H9 (cell line): ENCODE results near the gene WDR38. TPM values are rescaled to one million over a fixed set of nuclear protein-coding genes. Genes with fewer than 3 reads are reported as not detected.

Experiments
- DNase-seq: peaks from one replicate; pipeline ENCODE4 v3.0.0-alpha.2; 2017
- H2AFZ ChIP-seq: one replicate; pipeline ENCODE4 v1.6.1; 2013; ENCODE audit warnings: mild to moderate bottlenecking, low read length, control low read depth, moderate library complexity
- H2AK5ac ChIP-seq: 2 replicates; pipeline ENCODE4 v1.6.1; 2013; ENCODE audit warnings: low read length, control low read depth, mixed read lengths; ENCODE audit not compliant: insufficient read length
- H2BK120ac ChIP-seq: one replicate; pipeline ENCODE4 v1.6.1; 2013; ENCODE audit warnings: low read depth, mild to moderate bottlenecking, low read length, control low read depth, inconsistent platforms; ENCODE audit not compliant: poor library complexity, severe bottlenecking
- H2BK12ac ChIP-seq: 2 replicates; pipeline ENCODE4 v1.6.1; 2013; ENCODE audit warnings: low read length, control low read depth, mixed read lengths, low read depth; ENCODE audit not compliant: insufficient read length
- H2BK15ac ChIP-seq: 2 replicates; pipeline ENCODE4 v1.6.1; 2013; ENCODE audit warnings: low read depth, low read length, control low read depth
- H2BK20ac ChIP-seq: one replicate; pipeline ENCODE4 v1.6.1; 2013; ENCODE audit warnings: low read depth, mild to moderate bottlenecking, low read length, control low read depth, inconsistent platforms; ENCODE audit not compliant: poor library complexity, severe bottlenecking
- H2BK5ac ChIP-seq: 2 replicates; pipeline ENCODE4 v1.6.1; 2013; ENCODE audit warnings: low read length, control low read depth, mixed read lengths; ENCODE audit not compliant: insufficient read length
- H3K14ac ChIP-seq: 2 replicates; pipeline ENCODE4 v1.6.1; 2013; ENCODE audit warnings: low read length, control low read depth; ENCODE audit not compliant: insufficient read depth
- H3K18ac ChIP-seq: 2 replicates; pipeline ENCODE4 v1.6.1; 2013; ENCODE audit warnings: low read depth, mild to moderate bottlenecking, mixed read lengths, low read length, control low read depth; ENCODE audit not compliant: insufficient read length
- H3K23ac ChIP-seq: 2 replicates; pipeline ENCODE4 v1.6.1; 2013; ENCODE audit warnings: low read length, control low read depth, mixed read lengths, low read depth; ENCODE audit not compliant: insufficient read length
- H3K23me2 ChIP-seq: 2 replicates; pipeline ENCODE4 v1.6.1; 2013; ENCODE audit warnings: low read depth, mild to moderate bottlenecking, mixed read lengths, low read length, control low read depth; ENCODE audit not compliant: insufficient read length, poor library complexity, severe bottlenecking
- H3K27ac ChIP-seq: 2 replicates; pipeline ENCODE4 v1.5.1; 2013; ENCODE audit warnings: low read length, control low read depth, mixed read lengths, low read depth; ENCODE audit not compliant: insufficient read length
- H3K27me3 ChIP-seq: 2 replicates; pipeline ENCODE4 v1.6.1; 2013; ENCODE audit warnings: low read length, control low read depth, inconsistent platforms; ENCODE audit not compliant: insufficient read depth
- H3K4ac ChIP-seq: 2 replicates; pipeline ENCODE4 v1.6.1; 2013; ENCODE audit warnings: low read depth, mild to moderate bottlenecking, control low read depth, inconsistent platforms, low read length, moderate library complexity
- H3K4me1 ChIP-seq: 2 replicates; pipeline ENCODE4 v1.6.1; 2013; ENCODE audit warnings: low read length, control low read depth, inconsistent platforms; ENCODE audit not compliant: insufficient read depth
- H3K4me2 ChIP-seq: 2 replicates; pipeline ENCODE4 v1.6.1; 2013; ENCODE audit warnings: low read length, control low read depth, mixed read lengths; ENCODE audit not compliant: insufficient read length, insufficient read depth
- H3K56ac ChIP-seq: 2 replicates; pipeline ENCODE4 v1.6.1; 2013; ENCODE audit warnings: low read depth, mild to moderate bottlenecking, mixed read lengths, low read length, control low read depth; ENCODE audit not compliant: insufficient read length
- H3K79me1 ChIP-seq: 2 replicates; pipeline ENCODE4 v1.6.1; 2013; ENCODE audit warnings: low read depth, mild to moderate bottlenecking, moderate library complexity, low read length, control low read depth, inconsistent platforms; ENCODE audit not compliant: insufficient read depth, poor library complexity, severe bottlenecking
- H3K79me2 ChIP-seq: 2 replicates; pipeline ENCODE4 v1.6.1; 2013; ENCODE audit warnings: low read length, control low read depth, inconsistent platforms; ENCODE audit not compliant: insufficient read depth
- H3K9ac ChIP-seq: 2 replicates; pipeline ENCODE4 v1.6.1; 2013; ENCODE audit warnings: low read length, control low read depth, mixed read lengths; ENCODE audit not compliant: insufficient read length; ENCODE audit errors: extremely low read depth
- H3K9me3 ChIP-seq: one replicate; pipeline ENCODE4 v1.6.1; 2013; ENCODE audit warnings: low read depth, low read length, inconsistent platforms; ENCODE audit not compliant: control insufficient read depth
- H3T11ph ChIP-seq: one replicate; pipeline ENCODE4 v1.6.1; 2013; ENCODE audit warnings: mild to moderate bottlenecking, low read length, control low read depth, inconsistent platforms
- H4K20me1 ChIP-seq: one replicate; pipeline ENCODE4 v1.6.1; 2013; ENCODE audit not compliant: control insufficient read depth, insufficient read length, insufficient read depth
- H4K5ac ChIP-seq: 2 replicates; pipeline ENCODE4 v1.6.1; 2013; ENCODE audit warnings: low read depth, mild to moderate bottlenecking, mixed read lengths, low read length, control low read depth; ENCODE audit not compliant: insufficient read length
- H4K8ac ChIP-seq: replicated peaks from 2 replicates; pipeline ENCODE4 v1.6.1; 2013; ENCODE audit warnings: low read length, control low read depth, mixed read lengths, low read depth; ENCODE audit not compliant: insufficient read length
- H4K91ac ChIP-seq: 2 replicates; pipeline ENCODE4 v1.6.1; 2013; ENCODE audit warnings: low read depth, mild to moderate bottlenecking, moderate library complexity, mixed read lengths, low read length, control low read depth; ENCODE audit not compliant: insufficient read length
- H3K27ac Mint-ChIP-seq, 3 experiments: 2 replicates in 2 of 3; 3 replicates in 1 of 3; pipeline ENCODE4 v1.8.0; 2020 to 2021; ENCODE audit warnings: mixed read lengths in 3 of 3, mild to moderate bottlenecking in 1 of 3, moderate library complexity in 1 of 3
- H3K27me3 Mint-ChIP-seq: 2 replicates; pipeline ENCODE4 v1.8.0; 2021; ENCODE audit warnings: low read depth, mild to moderate bottlenecking, moderate library complexity, mixed read lengths
- H3K36me3 Mint-ChIP-seq, 3 experiments: 2 replicates in 2 of 3; 3 replicates in 1 of 3; pipeline ENCODE4 v1.8.0; 2020 to 2021; ENCODE audit warnings: low read depth in 3 of 3, mixed read lengths in 3 of 3; ENCODE audit not compliant: insufficient read depth in 1 of 3
- H3K4me1 Mint-ChIP-seq, 2 experiments: 2 replicates each; pipeline ENCODE4 v1.8.0; 2020; ENCODE audit warnings: mixed read lengths in 2 of 2
- H3K4me3 Mint-ChIP-seq, 2 experiments: 2 replicates in 1 of 2; 3 replicates in 1 of 2; pipeline ENCODE4 v1.8.0; 2020 to 2021; ENCODE audit warnings: mild to moderate bottlenecking in 2 of 2, mixed read lengths in 2 of 2, moderate library complexity in 1 of 2
- H3K9me3 Mint-ChIP-seq, 2 experiments: 2 replicates in 1 of 2; 3 replicates in 1 of 2; pipeline ENCODE4 v1.8.0; 2020; ENCODE audit warnings: mild to moderate bottlenecking in 2 of 2, mixed read lengths in 2 of 2, moderate library complexity in 1 of 2
- CTCF ChIP-seq: fragments of 200-600 bp; sonication (generic); conservative IDR thresholded peaks from 3 replicates; pipeline ENCODE4 v1.8.0; 2021; ENCODE audit warnings: antibody characterized with exemption, mild to moderate bottlenecking
- WGBS: extraction: QIAGEN DNeasy Blood & Tissue Kit; methylation state at CpG from one replicate; pipeline ENCODE4 v1.1.7; 2013; ENCODE audit warnings: missing lambda C conversion rate, low lambda C conversion rate, mixed read lengths; ENCODE audit not compliant: insufficient read length; ENCODE audit errors: extremely low coverage; 5-methylcytosine and 5-hydroxymethylcytosine counted together
- total RNA-seq: library from RNA; stranded (reverse); gene quantifications from 2 replicates; pipeline ENCODE4 v1.2.1, GENCODE V29; 2021

Gene WDR38
- total RNA-seq, 1 experiment from 2014 or later = not detected

GRCh38 chr9:124830593-124830992, 22.7 kb upstream of the WDR38 start:
- no peaks in the 10 kb centered on the region for H3K27me3 ChIP-seq
- no peak overlapping the region for H3K56ac ChIP-seq
- H4K5ac ChIP-seq = no peak overlapping the region
- Mint-ChIP-seq H3K27ac (no peak overlapping the region; a peak in 1 of 7 replicates), H3K9me3 (peaks cover 3 to 9% of the 10 kb centered on the region in 2 experiments; a peak in 2 of 5 replicates), H3K4me3 (no peak overlapping the region), H3K4me1 (peaks cover 9 to 18% of the 10 kb centered on the region in 2 experiments), H3K27me3 (peaks cover 4% of the 10 kb centered on the region; the same call in 1 of the 2 replicates), H3K36me3 (peaks cover 0 to 4% (median 1%) of the 10 kb centered on the region in 3 experiments; a peak in 2 of 7 replicates)
- H3K79me1 ChIP-seq = no peaks in the 10 kb centered on the region
- H3K4me1 ChIP-seq = no peaks in the 10 kb centered on the region; the same call in 1 of the 2 replicates
- H3K23me2 ChIP-seq = no peaks in the 10 kb centered on the region
- H3T11ph ChIP-seq = no peak overlapping the region
- no peak overlapping the region for H2BK5ac ChIP-seq
- no peak overlapping the region for H2BK15ac ChIP-seq
- H3K4me2 ChIP-seq = no peak overlapping the region
- no peak overlapping the region for H3K14ac ChIP-seq
- no peaks in the 10 kb centered on the region for H3K79me2 ChIP-seq
- H3K9ac ChIP-seq = no peak overlapping the region
- WGBS = no CpG with 5 or more reads among the region's 4 CpGs
- H2AFZ ChIP-seq = no peak overlapping the region
- no peak overlapping the region for H2BK120ac ChIP-seq
- H2AK5ac ChIP-seq = no peak overlapping the region
- H3K18ac ChIP-seq = no peak overlapping the region
- H3K9me3 ChIP-seq = no peaks in the 10 kb centered on the region
- H4K20me1 ChIP-seq = no peaks in the 10 kb centered on the region
- H3K4ac ChIP-seq = no peak overlapping the region
- no peak overlapping the region for H2BK20ac ChIP-seq
- no peak overlapping the region for H3K27ac ChIP-seq
- no peak overlapping the region for H4K8ac ChIP-seq
- H4K91ac ChIP-seq = no peak overlapping the region
- no peak for DNase-seq
- no peak overlapping the region for H3K23ac ChIP-seq
- H2BK12ac ChIP-seq = no peak overlapping the region
- TF ChIP-seq CTCF = no peak
